Activated CD8-positive, alpha-beta memory T cell treated with anti-CD3 and anti-CD28 coated beads, Interleukin-2, amount 10 ng/mL, durations not matched to agents 7 days and 5 days (primary cell): ENCODE data around the gene PLSCR2. TPM values are rescaled to one million over a fixed set of nuclear protein-coding genes. Genes with fewer than 3 reads are reported as not detected.

Experiments
- ATAC-seq: fragments of 150-1000 bp; cut with Tn5 transposase; one replicate; pipeline ENCODE4 v1.10.0; 2021; ENCODE audit warnings: moderate library complexity
- CTCF ChIA-PET: fragments of 350-600 bp; sonication (Branson Sonifier 250); formaldehyde crosslinking; loops from one replicate; lab custom pipeline; 2021; ENCODE audit warnings: antibody characterized with exemption; lab: Charles Lee
- DNase-seq: peaks from one replicate; pipeline ENCODE4 v3.0.0-alpha.2; 2020
- H3K27ac Mint-ChIP-seq: one replicate; pipeline ENCODE4 v1.8.0; 2021; ENCODE audit warnings: mild to moderate bottlenecking, mixed read lengths
- H3K27me3 Mint-ChIP-seq: one replicate; pipeline ENCODE4 v1.8.0; 2021; ENCODE audit warnings: mixed read lengths
- H3K36me3 Mint-ChIP-seq: one replicate; pipeline ENCODE4 v1.8.0; 2021; ENCODE audit warnings: mild to moderate bottlenecking, mixed read lengths
- H3K4me1 Mint-ChIP-seq: one replicate; pipeline ENCODE4 v1.8.0; 2021; ENCODE audit warnings: mixed read lengths
- H3K4me3 Mint-ChIP-seq: one replicate; pipeline ENCODE4 v1.8.0; 2021; ENCODE audit warnings: mild to moderate bottlenecking, moderate library complexity, mixed read lengths
- H3K9me3 Mint-ChIP-seq: one replicate; pipeline ENCODE4 v1.8.0; 2022; ENCODE audit warnings: low read depth, mixed read lengths
- total RNA-seq, 2 experiments: library from RNA; stranded (reverse); gene quantifications; one replicate each; pipeline ENCODE4 v1.2.3, GENCODE V29; 2021

The PLSCR2 gene, protein sequence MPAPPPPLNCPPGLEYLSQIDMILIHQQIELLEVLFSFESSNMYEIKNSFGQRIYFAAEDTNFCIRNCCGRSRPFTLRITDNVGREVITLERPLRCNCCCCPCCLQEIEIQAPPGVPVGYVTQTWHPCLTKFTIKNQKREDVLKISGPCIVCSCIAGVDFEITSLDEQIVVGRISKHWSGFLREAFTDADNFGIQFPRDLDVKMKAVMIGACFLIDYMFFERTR
- not detected for total RNA-seq

DNA sequence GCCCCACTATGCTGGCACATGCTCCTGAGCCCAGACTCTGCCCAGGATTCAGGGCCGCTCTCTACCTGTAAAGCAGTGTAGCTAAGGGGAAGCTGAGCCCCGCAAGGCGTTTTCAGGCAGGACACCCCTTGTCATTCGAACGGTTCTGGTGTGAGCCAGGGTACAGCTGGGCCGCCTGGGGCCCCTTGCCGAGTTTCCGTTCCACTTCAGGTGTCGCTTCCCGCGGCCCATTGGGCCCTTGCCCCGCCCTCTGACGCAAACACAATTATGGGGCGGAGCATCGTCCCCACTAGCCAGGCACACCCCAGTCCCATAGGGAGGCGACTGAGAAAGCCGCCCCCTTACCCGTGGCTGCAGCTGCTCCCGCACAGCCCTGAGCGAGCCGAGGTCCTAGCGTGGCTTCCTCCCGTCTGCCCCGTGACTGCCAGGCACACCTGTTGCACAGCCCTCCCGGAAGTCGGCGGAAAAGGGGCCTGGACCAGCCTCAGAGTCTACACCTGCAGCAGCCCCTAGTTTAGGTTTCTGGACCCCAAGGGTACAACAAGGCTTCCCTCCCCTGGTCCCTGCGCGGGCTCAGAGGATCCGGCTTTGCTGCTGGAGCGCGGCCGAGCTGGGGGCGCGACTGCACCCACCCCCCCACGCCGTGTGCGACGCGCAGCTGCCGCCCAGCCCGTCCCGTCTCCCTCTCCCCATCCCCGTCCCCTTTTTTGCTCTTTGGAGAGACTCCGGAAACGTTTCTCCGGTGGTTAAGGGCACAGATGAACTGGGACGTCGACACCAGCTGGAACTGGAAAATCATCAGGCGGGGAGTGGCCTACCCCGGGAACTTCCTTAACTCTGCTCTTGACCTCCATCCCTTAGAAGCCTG is at the start of gene PLSCR2:
Gene PLSCR2 (minus strand): TSS at position 412 of the 868 bp plus-strand sequence. CDS start 9,657 bp downstream, outside the sequence.
- Mint-ChIP-seq H3K27ac (peak within 1 kb of the TSS; percentile 49), H3K4me1 (peaks cover 8% of the 10 kb centered on the region), H3K9me3 (no peaks in the 10 kb centered on the region), H3K4me3 (peak within 1 kb of the TSS; percentile 71), H3K27me3 (peaks cover 8% of the 10 kb centered on the region), H3K36me3 (no peaks in the 10 kb centered on the region)
- ATAC-seq (peak; percentile 98), DNase-seq (peak; percentile 80)
- CTCF ChIA-PET, result no interaction called here

DNA sequence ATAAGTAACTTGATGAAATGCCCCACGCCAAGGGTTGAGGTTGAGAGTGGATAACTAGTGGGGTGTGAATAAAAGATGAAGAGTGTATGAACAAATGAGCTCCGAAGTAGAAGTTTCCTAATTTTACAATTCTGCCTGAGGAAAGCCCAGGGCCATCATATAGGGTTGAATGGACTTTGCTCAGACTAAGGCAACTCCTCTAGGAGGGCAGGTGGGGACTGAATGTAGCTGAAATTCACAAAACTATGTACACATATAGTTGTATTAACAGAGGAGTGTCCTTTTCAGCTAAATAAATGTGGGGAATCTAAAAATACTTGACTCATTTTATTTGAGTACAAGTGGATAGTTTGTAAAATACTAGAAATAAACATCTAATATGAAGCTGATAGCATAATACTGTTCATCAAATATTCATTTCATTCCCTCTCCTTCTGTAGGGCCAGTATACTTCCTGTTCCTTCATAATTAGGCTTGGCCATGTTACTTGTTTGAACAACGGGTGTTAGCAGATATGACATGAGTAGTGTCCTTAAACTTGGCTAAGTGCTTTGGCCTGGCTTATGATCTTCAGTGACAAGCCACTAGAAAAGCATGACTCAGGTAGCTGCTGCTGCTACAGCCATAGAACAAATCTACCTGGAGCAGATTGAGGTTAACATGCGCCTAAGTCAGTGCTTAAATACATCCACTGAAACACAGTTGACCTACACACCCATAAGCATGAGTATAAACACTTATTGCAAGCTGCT is 48.5 kb upstream of the PLSCR2 start:
- H3K4me3 Mint-ChIP-seq, result no peak overlapping the region
- peaks cover 12% of the 10 kb centered on the region for H3K4me1 Mint-ChIP-seq
- DNase-seq (no peak), ATAC-seq (no peak)
- H3K9me3 Mint-ChIP-seq, result no peaks in the 10 kb centered on the region
- CTCF ChIA-PET, result interaction anchor here (1.2 to 1.4 kb wide), 2 partner anchors 16 to 60 kb away, joined by 3 to 4 read pairs; no protein-coding TSS in a partner anchor
- peaks cover 67% of the 10 kb centered on the region for H3K36me3 Mint-ChIP-seq
- no peak overlapping the region for H3K27ac Mint-ChIP-seq
- no peaks in the 10 kb centered on the region for H3K27me3 Mint-ChIP-seq

DNA sequence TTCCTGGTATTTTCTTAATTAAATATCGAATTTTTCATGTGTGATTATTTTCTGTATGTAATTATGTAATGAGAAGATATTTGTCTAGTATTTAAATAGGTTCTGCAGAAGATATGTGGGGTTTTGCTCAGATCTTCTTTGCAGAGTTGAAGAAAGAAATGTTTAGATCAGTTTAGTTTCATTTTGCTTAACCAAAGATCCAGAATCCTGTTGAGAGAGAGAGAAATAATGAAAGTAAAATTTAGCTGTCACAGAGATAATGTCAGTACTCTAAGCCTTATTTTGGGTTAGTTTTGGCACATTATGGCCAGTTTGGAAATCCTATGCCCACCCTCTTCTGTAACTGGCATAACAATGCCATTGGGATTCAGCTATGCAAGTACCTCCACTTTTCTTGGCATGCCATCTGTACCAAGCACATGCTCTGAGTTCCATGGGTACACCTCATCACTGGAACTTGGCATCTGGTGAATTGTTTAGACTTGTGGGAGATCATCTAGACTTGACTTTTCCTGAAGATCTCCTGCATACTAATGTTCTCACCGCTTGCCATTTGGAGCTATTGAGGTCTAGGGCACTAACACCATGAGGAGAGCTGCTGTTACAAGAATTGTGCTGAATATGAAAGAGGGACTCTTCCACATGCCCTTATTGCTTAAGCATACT is 44.2 kb upstream of the PLSCR2 start:
- Mint-ChIP-seq H3K4me1 (peaks cover 15% of the 10 kb centered on the region), H3K4me3 (no peak overlapping the region), H3K27ac (no peak overlapping the region), H3K9me3 (no peaks in the 10 kb centered on the region), H3K27me3 (no peaks in the 10 kb centered on the region), H3K36me3 (peaks cover 61% of the 10 kb centered on the region)
- ATAC-seq (no peak), DNase-seq (no peak)
- CTCF ChIA-PET, result no interaction called here

DNA sequence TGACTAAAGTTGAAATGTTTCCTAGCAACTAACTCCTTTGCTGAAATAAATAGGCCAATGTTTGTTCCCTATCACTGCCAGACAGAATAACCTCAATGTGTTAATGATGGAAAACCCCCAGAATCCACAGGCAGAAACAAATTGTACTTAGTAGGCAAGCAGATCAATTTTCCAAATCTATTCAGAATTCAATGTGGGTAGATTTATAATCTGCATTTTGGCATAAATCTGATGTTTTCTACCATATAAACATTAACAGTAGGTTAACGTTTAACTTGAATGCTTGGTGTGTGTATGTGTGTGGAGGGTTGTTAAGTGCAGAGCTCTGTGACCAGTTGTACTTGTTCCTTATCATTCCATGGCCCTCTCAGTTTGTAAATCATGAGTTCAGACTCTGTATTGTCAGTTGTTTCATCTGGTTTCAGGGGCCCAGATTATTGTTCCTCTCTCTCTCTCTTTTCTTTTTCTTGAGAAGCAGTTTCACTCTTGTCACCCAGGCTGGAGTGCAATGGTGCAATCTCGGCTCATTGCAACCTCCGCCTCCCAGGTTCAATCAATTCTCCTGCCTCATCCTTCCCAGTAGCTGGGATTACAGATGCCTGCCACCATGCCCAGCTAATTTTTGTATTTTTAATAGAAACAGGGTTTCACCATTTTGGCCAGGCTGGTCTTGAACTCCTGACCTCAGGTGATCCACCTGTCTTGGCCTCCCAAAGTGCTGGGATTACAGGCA is 42.2 kb upstream of the PLSCR2 start:
- Mint-ChIP-seq H3K27me3 (no peaks in the 10 kb centered on the region), H3K36me3 (peaks cover 52% of the 10 kb centered on the region), H3K4me3 (no peak overlapping the region), H3K4me1 (peaks cover 29% of the 10 kb centered on the region), H3K9me3 (no peaks in the 10 kb centered on the region), H3K27ac (no peak overlapping the region)
- CTCF ChIA-PET, result interaction anchor here (1.4 kb wide), 1 partner anchor 11 kb away, joined by 4 read pairs; no protein-coding TSS in a partner anchor
- no peak for DNase-seq
- ATAC-seq, result no peak

DNA sequence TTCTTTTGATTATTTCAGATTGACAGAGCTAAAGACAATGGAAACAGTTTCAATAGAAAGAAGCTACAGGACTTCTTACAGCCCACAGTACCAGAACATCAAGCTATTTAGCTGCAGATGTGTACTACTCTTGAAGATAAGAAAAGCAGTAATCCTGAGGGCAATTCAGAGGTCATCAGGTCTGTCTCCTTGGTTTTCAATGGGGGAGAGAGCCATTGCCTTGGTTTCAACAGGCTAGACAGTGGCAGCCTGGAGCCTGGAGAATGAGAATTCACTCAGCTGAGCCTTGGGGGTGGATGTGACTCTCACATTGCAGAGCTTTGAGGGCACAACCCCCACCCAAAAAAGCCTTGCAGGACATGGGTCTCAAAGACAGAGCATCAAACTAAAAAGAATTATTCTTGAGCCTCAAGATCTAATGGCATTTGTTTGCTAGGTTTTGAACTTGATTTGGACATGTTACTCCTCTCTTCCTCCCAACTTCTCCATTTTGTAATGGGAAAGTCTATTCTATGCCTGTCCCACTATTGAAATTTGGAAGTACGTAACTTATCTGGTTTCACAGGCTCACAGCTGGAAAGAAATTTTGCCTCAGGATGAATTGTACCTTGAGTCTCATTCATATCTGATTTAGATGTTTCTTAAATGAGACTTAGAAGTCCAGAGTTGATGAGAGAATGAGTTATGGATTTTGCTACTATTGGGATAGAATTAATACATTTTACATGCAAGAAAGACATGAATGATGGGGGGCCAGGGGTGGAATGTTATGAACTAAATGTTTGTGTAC is 38.2 kb upstream of the PLSCR2 start:
- CTCF ChIA-PET, result no interaction called here
- Mint-ChIP-seq H3K36me3 (peaks cover 34% of the 10 kb centered on the region), H3K9me3 (no peaks in the 10 kb centered on the region), H3K27me3 (no peaks in the 10 kb centered on the region), H3K27ac (no peak overlapping the region), H3K4me1 (peaks cover 50% of the 10 kb centered on the region), H3K4me3 (no peak overlapping the region)
- ATAC-seq, result no peak
- no peak for DNase-seq

DNA sequence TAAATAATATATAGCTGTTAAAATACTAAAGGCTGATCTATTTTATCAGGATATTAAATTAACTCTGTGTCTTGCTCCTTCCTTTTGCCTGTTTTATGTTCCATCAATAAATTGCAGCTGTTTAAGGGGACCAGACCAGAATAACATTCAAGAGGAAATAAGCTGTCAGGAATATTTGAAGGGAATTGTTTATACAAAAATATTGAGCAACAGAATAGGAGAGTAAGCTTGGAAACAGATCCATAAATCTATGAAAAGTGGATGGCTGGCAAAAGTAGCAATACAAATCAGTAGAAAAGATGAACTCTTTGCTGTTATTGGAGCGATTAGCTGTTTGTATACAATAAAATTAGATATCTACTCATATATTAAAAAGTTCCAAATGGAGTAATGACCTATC is 36.2 kb upstream of the PLSCR2 start:
- Mint-ChIP-seq H3K4me1 (peaks cover 59% of the 10 kb centered on the region), H3K27me3 (no peaks in the 10 kb centered on the region), H3K27ac (no peak overlapping the region), H3K36me3 (peaks cover 23% of the 10 kb centered on the region), H3K4me3 (no peak overlapping the region), H3K9me3 (no peaks in the 10 kb centered on the region)
- CTCF ChIA-PET, result interaction anchor here (1.0 kb wide), 1 partner anchor 17 kb away, joined by 3 read pairs; no protein-coding TSS in a partner anchor
- DNase-seq (no peak), ATAC-seq (no peak)

DNA sequence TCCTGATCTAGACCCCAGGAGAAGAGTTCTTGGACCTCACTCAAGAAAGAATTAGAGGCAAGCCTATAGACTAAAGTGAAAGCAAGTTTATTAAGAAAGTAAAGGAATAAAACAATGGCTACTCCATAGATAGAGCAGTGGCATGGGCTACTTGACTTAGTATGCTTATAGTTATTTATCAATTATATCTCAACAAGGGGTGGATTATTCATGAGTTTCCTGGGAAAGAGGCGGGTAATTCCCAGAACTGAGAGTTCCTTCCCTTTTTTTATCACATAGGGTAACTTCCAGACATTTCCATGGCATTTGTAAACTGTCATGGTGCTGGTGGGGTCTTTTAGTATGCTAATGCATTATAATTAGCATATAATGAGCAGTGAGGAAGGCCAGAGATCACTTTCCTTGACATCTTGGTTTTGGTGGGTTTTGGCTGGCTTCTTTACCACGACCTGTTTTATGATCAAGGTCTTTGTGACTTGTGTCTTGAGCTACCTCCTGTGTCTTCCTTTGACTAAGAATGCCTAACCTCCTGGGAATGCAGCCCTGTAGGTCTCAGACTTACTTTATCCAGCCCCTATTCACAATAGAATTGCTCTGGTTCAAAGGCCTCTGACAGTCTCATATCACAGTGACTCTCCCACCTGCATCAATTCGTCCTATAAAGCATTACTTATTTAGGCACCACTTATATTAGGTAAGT is 35.3 kb upstream of the PLSCR2 start:
- Mint-ChIP-seq H3K4me1 (peaks cover 57% of the 10 kb centered on the region), H3K36me3 (peaks cover 20% of the 10 kb centered on the region), H3K9me3 (no peaks in the 10 kb centered on the region), H3K27ac (no peak overlapping the region), H3K27me3 (peaks cover 2% of the 10 kb centered on the region), H3K4me3 (no peak overlapping the region)
- CTCF ChIA-PET, result interaction anchor here (0.7 to 1.1 kb wide), 3 partner anchors 16 to 47 kb away, joined by 3 read pairs; no protein-coding TSS in a partner anchor
- ATAC-seq (no peak), DNase-seq (no peak)

DNA sequence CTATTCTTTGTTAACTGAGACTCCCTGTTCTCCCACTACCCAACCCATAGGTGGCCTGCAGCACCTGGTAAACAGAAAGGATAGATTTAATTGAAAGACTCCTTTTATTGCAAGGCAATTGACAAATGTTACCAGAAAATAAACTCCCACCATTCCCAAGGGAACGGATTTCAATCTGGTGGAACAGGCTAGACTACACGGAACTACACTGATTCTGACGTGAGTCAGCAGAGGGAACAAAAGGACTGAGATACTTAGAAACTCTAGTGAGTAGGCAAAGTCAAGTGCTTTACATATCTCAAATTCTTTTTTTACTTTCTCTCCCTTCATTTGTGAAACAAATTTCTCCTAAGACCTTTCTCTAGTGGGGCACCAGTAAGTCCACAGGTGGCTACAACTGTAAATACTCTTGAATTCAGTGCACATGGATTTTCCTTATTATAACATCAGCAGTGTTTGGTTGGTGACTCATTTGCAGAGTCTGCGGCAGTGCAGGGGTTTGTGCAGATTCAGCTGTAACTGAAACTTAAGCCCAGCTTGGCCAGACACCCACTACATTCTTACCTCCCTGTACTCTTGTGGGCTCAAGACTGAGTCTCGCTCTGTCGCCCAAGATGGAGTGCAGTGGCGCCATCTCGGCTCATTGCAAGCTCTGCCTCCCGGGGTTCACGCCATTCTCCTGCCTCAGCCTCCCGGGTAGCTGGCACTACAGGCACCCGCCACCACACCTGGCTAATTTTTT is 34.3 kb upstream of the PLSCR2 start:
- Mint-ChIP-seq H3K4me1 (peaks cover 59% of the 10 kb centered on the region), H3K27ac (no peak overlapping the region), H3K9me3 (no peaks in the 10 kb centered on the region), H3K27me3 (peaks cover 4% of the 10 kb centered on the region), H3K4me3 (no peak overlapping the region), H3K36me3 (peaks cover 17% of the 10 kb centered on the region)
- ATAC-seq (peak; percentile 92), DNase-seq (peak; percentile 81)
- CTCF ChIA-PET, result interaction anchor here (0.7 to 1.1 kb wide), 2 partner anchors 31 to 48 kb away, joined by 3 read pairs; no protein-coding TSS in a partner anchor

DNA sequence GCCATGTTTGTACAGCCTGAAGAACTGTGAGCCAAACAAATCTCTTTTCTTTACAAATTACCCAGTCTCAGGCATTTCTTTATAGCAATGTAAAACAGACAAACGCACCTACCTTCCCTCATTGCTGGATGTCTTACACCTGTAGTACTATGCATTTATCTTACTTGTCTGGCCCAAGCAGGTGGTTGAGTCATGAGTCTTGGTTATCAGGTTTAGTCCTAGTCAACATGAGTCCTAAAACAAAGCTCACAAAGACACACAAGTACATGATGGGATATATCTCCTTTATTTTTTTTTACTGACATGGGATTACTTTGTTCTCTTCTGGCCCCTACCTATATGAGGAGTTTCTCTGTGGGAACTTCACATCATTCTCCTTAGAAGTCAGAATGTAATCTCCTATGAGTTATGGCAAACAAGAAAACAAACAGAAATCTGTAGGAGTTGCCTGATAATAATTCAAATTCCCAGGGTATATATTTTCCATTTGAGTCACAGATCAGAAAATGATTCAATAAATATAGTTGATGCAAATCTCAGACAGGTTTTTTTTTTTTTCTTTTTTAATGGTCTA is 33.6 kb upstream of the PLSCR2 start:
- Mint-ChIP-seq H3K9me3 (no peaks in the 10 kb centered on the region), H3K27ac (no peak overlapping the region), H3K4me3 (no peak overlapping the region), H3K4me1 (peaks cover 60% of the 10 kb centered on the region), H3K27me3 (peaks cover 4% of the 10 kb centered on the region), H3K36me3 (peaks cover 15% of the 10 kb centered on the region)
- ATAC-seq, result no peak
- CTCF ChIA-PET, result no interaction called here
- DNase-seq, result no peak

DNA sequence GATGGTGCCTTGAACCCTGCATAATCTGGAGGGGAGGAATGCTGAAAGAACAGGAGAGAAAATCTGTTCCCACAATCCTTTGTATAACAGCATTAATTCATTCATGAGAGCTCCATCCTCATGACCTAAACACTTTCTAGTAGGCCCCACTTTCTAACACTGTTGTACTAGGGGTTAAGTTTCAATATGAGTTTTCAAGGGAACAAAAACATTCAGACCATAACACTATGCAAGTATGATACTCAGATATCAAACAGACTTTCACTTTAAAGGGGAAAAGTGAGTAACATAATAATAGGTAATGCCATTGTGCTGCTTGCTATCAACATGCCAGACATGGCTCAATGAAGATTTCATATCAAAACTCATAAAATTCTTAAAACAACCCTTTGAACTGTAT is 32.4 kb upstream of the PLSCR2 start:
- H3K27ac Mint-ChIP-seq, result no peak overlapping the region
- no peak for DNase-seq
- peaks cover 54% of the 10 kb centered on the region for H3K4me1 Mint-ChIP-seq
- ATAC-seq, result peak; percentile 37
- H3K4me3 Mint-ChIP-seq, result no peak overlapping the region
- H3K36me3 Mint-ChIP-seq, result peaks cover 18% of the 10 kb centered on the region
- H3K9me3 Mint-ChIP-seq, result no peaks in the 10 kb centered on the region
- H3K27me3 Mint-ChIP-seq, result peaks cover 4% of the 10 kb centered on the region
- CTCF ChIA-PET, result no interaction called here
